H1 (cell line): ENCODE data around the gene ANKIB1. TPM values are rescaled to one million over a fixed set of nuclear protein-coding genes. Genes with fewer than 3 reads are reported as not detected.

ENCODE experiments used
- CTCF ChIA-PET: fragments of 300-600 bp; sonication (Branson Sonifier 250); formaldehyde crosslinking; loops from one replicate; lab custom pipeline; 2021; ENCODE audit not compliant: partially characterized antibody; lab: Charles Lee
- POLR2A ChIA-PET: fragments of 300-600 bp; sonication (Branson Sonifier 250); formaldehyde crosslinking; loops from one replicate; lab custom pipeline; 2021; ENCODE audit warnings: inconsistent platforms; ENCODE audit not compliant: partially characterized antibody; lab: Charles Lee
- DNase-seq, 2 experiments: peaks; one replicate each; pipeline versions ENCODE4 v3.0.0 to v3.0.0-alpha.2; 2010 to 2022; ENCODE audit warnings: low spot score in 2 of 2, low read depth in 1 of 2, mixed read lengths in 1 of 2
- FAIRE-seq: peaks from 2 replicates; lab custom pipeline; 2011; peaks lifted over from hg19 to GRCh38; lab: Jason Lieb, UNC
- H2AFZ ChIP-seq: 2 replicates; pipeline ENCODE4 v1.8.1; 2012; ENCODE audit warnings: low read length, inconsistent platforms
- H2AK5ac ChIP-seq: 2 replicates; pipeline ENCODE4 v1.6.1; 2013; ENCODE audit warnings: low read depth, low read length
- H2BK120ac ChIP-seq: replicated peaks from 2 replicates; pipeline ENCODE3; 2013; ENCODE audit warnings: low read depth, low read length, inconsistent platforms
- H2BK12ac ChIP-seq: 2 replicates; pipeline ENCODE4 v1.6.1; 2013; ENCODE audit warnings: low read depth, low read length
- H2BK15ac ChIP-seq: 2 replicates; pipeline ENCODE4 v1.6.1; 2013; ENCODE audit warnings: low read length
- H2BK20ac ChIP-seq: 2 replicates; pipeline ENCODE4 v1.6.1; 2013; ENCODE audit warnings: low read length
- H2BK5ac ChIP-seq: 2 replicates; pipeline ENCODE4 v1.6.1; 2013; ENCODE audit warnings: low read depth, low read length
- H3K14ac ChIP-seq: 2 replicates; pipeline ENCODE4 v1.6.1; 2013; ENCODE audit warnings: inconsistent platforms; ENCODE audit not compliant: insufficient read length
- H3K18ac ChIP-seq: 2 replicates; pipeline ENCODE4 v1.6.1; 2013; ENCODE audit warnings: low read length; ENCODE audit errors: extremely low read depth
- H3K23ac ChIP-seq: 2 replicates; pipeline ENCODE4 v1.6.1; 2013; ENCODE audit warnings: inconsistent platforms; ENCODE audit not compliant: insufficient read length
- H3K23me2 ChIP-seq: 2 replicates; pipeline ENCODE4 v1.6.1; 2013; ENCODE audit warnings: low read depth, low read length
- H3K27ac ChIP-seq: 2 replicates; pipeline ENCODE4 v1.6.1; 2011; ENCODE audit warnings: low read depth, low read length, inconsistent platforms
- H3K27me3 ChIP-seq, 4 experiments: replicated peaks in 1 of 4; 1 replicate in 1 of 4; 2 replicates in 3 of 4; pipeline versions ENCODE4 v1.6.1 to v1.8.1; 2011 to 2013; ENCODE audit warnings: low read length in 3 of 4, mild to moderate bottlenecking in 3 of 4, inconsistent platforms in 2 of 4, mixed read lengths in 2 of 4, moderate library complexity in 1 of 4; ENCODE audit not compliant: control insufficient read depth in 3 of 4, insufficient read depth in 3 of 4; ENCODE audit errors: extremely low read depth in 1 of 4
- H3K36me3 ChIP-seq, 4 experiments: 2 replicates each; pipeline versions ENCODE4 v1.6.1 to v1.8.1; 2011 to 2013; ENCODE audit warnings: mild to moderate bottlenecking in 4 of 4, low read length in 3 of 4, moderate library complexity in 2 of 4, control low read depth in 1 of 4, inconsistent platforms in 1 of 4; ENCODE audit not compliant: insufficient read depth in 4 of 4, control insufficient read depth in 2 of 4
- H3K4ac ChIP-seq: replicated peaks from 2 replicates; pipeline ENCODE3; 2013; ENCODE audit warnings: low read length, low read depth, mixed read lengths, inconsistent platforms; ENCODE audit not compliant: insufficient read length
- H3K4me1 ChIP-seq, 4 experiments: replicated peaks in 1 of 4; 1 replicate in 1 of 4; 2 replicates in 3 of 4; pipeline versions ENCODE4 v1.6.1 to v1.8.1; 2011 to 2013; ENCODE audit warnings: low read length in 3 of 4, inconsistent platforms in 2 of 4, mixed read lengths in 1 of 4; ENCODE audit not compliant: insufficient read depth in 4 of 4, control insufficient read depth in 3 of 4
- H3K4me2 ChIP-seq, 2 experiments: 2 replicates each; pipeline versions ENCODE4 v1.6.1 to v1.8.1; 2011 to 2013; ENCODE audit warnings: low read depth in 2 of 2, low read length in 2 of 2, control low read depth in 1 of 2, inconsistent platforms in 1 of 2, mild to moderate bottlenecking in 1 of 2; ENCODE audit not compliant: insufficient read depth in 1 of 2
- H3K4me3 ChIP-seq, 4 experiments: fragments of 200-600, 300-600 bp in 1 of 4; sonication (generic), shearing (Covaris generic), sonication (Bioruptor Twin) in 1 of 4; 2 replicates each; pipeline versions ENCODE4 v1.5.1 to v1.8.1; 2011 to 2016; ENCODE audit warnings: low read length in 4 of 4, low read depth in 3 of 4, control low read depth in 2 of 4, inconsistent platforms in 2 of 4, mild to moderate bottlenecking in 2 of 4, mixed read lengths in 1 of 4, moderate library complexity in 1 of 4; ENCODE audit not compliant: insufficient read depth in 2 of 4; ENCODE audit errors: extremely low read depth in 1 of 4
- H3K56ac ChIP-seq: replicated peaks from 2 replicates; pipeline ENCODE3; 2013; ENCODE audit warnings: low read depth, mild to moderate bottlenecking, mixed read lengths, low read length, inconsistent platforms; ENCODE audit not compliant: insufficient read length
- H3K79me1 ChIP-seq: 2 replicates; pipeline ENCODE4 v1.6.1; 2013; ENCODE audit warnings: low read depth, low read length, control low read depth
- H3K79me2 ChIP-seq, 2 experiments: 2 replicates each; pipeline versions ENCODE4 v1.6.1 to v1.8.1; 2012 to 2013; ENCODE audit warnings: low read length in 2 of 2, mild to moderate bottlenecking in 2 of 2, inconsistent platforms in 1 of 2; ENCODE audit not compliant: insufficient read depth in 2 of 2, control insufficient read depth in 1 of 2
- H3K9ac ChIP-seq, 4 experiments: replicated peaks in 1 of 4; 1 replicate in 1 of 4; 2 replicates in 3 of 4; pipeline versions ENCODE4 v1.6.1 to v1.8.1; 2011 to 2013; ENCODE audit warnings: low read depth in 3 of 4, low read length in 3 of 4, control low read depth in 2 of 4, mild to moderate bottlenecking in 2 of 4, moderate library complexity in 2 of 4, inconsistent platforms in 1 of 4; ENCODE audit errors: extremely low read depth in 1 of 4
- H3K9me3 ChIP-seq, 2 experiments: 2 replicates each; pipeline versions ENCODE4 v1.6.1 to v1.8.1; 2012 to 2013; ENCODE audit warnings: mild to moderate bottlenecking in 2 of 2, moderate library complexity in 2 of 2, control low read depth in 1 of 2, inconsistent platforms in 1 of 2, low read depth in 1 of 2, low read length in 1 of 2, mixed read lengths in 1 of 2; ENCODE audit not compliant: insufficient read depth in 2 of 2
- H4K20me1 ChIP-seq, 2 experiments: replicated peaks in 1 of 2; 2 replicates each; pipeline versions ENCODE3 to v1.8.1; 2011 to 2013; ENCODE audit warnings: inconsistent platforms in 2 of 2, low read length in 2 of 2, mild to moderate bottlenecking in 1 of 2; ENCODE audit not compliant: insufficient read depth in 2 of 2, control insufficient read depth in 1 of 2
- H4K5ac ChIP-seq: 2 replicates; pipeline ENCODE4 v1.6.1; 2013; ENCODE audit warnings: low read length, low read depth, mixed read lengths, inconsistent platforms; ENCODE audit not compliant: insufficient read length
- H4K8ac ChIP-seq: 2 replicates; pipeline ENCODE4 v1.8.0; 2013; ENCODE audit warnings: mild to moderate bottlenecking, moderate library complexity, low read length, inconsistent platforms; ENCODE audit not compliant: insufficient read depth; ENCODE audit errors: extremely low read depth
- H4K91ac ChIP-seq: replicated peaks from 2 replicates; pipeline ENCODE3; 2013; ENCODE audit warnings: low read length, mixed read lengths, inconsistent platforms; ENCODE audit not compliant: insufficient read length
- BACH1 ChIP-seq: IDR thresholded peaks from 2 replicates; pipeline ENCODE4 v1.6.1; 2012; ENCODE audit warnings: low read length, improper control_type of control experiment
- GABPA ChIP-seq: IDR thresholded peaks from 2 replicates; pipeline ENCODE4 v1.6.1; 2011; ENCODE audit warnings: mild to moderate bottlenecking, low read length, moderate library complexity, borderline replicate concordance; ENCODE audit not compliant: insufficient read depth
- MAFK ChIP-seq: IDR thresholded peaks from 2 replicates; pipeline ENCODE4 v1.6.1; 2012; ENCODE audit warnings: low read depth, mild to moderate bottlenecking, improper control_type of control experiment, low read length
- POLR2A ChIP-seq, 2 experiments: IDR thresholded peaks; 1 replicate in 1 of 2; 2 replicates in 1 of 2; pipeline ENCODE4 v1.6.1; 2011; ENCODE audit warnings: low read depth in 2 of 2, low read length in 2 of 2, mild to moderate bottlenecking in 2 of 2; ENCODE audit errors: control extremely low read depth in 1 of 2
- SIN3A ChIP-seq, 2 experiments: IDR thresholded peaks in 1 of 2; conservative IDR thresholded peaks in 1 of 2; 2 replicates each; pipeline ENCODE4 v1.6.1; 2011 to 2012; ENCODE audit warnings: low read length in 2 of 2, improper control_type of control experiment in 1 of 2, low read depth in 1 of 2, mild to moderate bottlenecking in 1 of 2
- SP1 ChIP-seq: IDR thresholded peaks from 2 replicates; pipeline ENCODE4 v1.6.1; 2011; ENCODE audit warnings: low read depth, low read length
- TAF1 ChIP-seq: IDR thresholded peaks from 2 replicates; pipeline ENCODE4 v1.6.1; 2011; ENCODE audit warnings: mild to moderate bottlenecking, low read depth, low read length
- TCF12 ChIP-seq: IDR thresholded peaks from 2 replicates; pipeline ENCODE4 v1.6.1; 2011; ENCODE audit warnings: low read depth, mild to moderate bottlenecking, low read length
- ZNF274 ChIP-seq: IDR thresholded peaks from 2 replicates; pipeline ENCODE4 v1.7.0; 2012; ENCODE audit warnings: low read length, borderline replicate concordance; ENCODE audit errors: extremely low read depth
- WGBS, 2 experiments: shearing (Covaris generic) in 1 of 2; methylation state at CpG; one replicate each; pipeline versions ENCODE4 v1.1.6 to v1.1.7; 2013 to 2015; ENCODE audit warnings: low lambda C conversion rate in 2 of 2, mixed read lengths in 2 of 2, inconsistent platforms in 1 of 2, low coverage in 1 of 2, missing lambda C conversion rate in 1 of 2; ENCODE audit not compliant: insufficient replicate concordance in 2 of 2, insufficient coverage in 1 of 2, insufficient read length in 1 of 2; ENCODE audit errors: extremely low coverage in 1 of 2, missing lambda C conversion rate in 1 of 2; 5-methylcytosine and 5-hydroxymethylcytosine counted together
- polyA plus RNA-seq, 7 experiments: library from polyadenylated mRNA; depleted of rRNA in 3 of 7; stranded (reverse) in 5 of 7; unstranded in 2 of 7; fragments of >200 nt in 5 of 7; fragments of 200-250 nt in 2 of 7; gene quantifications; 1 replicate in 5 of 7; 2 replicates in 1 of 7; 4 replicates in 1 of 7; pipeline versions ENCODE4 v1.2.1 to v1.2.3, GENCODE V29; 2011 to 2013; ENCODE audit warnings: missing spikeins in 2 of 7, mixed read lengths in 2 of 7
- total RNA-seq: library from RNA; stranded (reverse); fragmentation: NEBNext Ultra II Directional; extraction: Animal tissue kit (Norgen Biotek cat#: 25700); gene quantifications from 2 replicates; pipeline ENCODE4 v1.2.1, GENCODE V29; 2021
- TF ChIP-seq, protein P1 (sequence below): IDR thresholded peaks from 2 replicates; pipeline ENCODE4 v1.6.1; 2012; ENCODE audit warnings: inconsistent platforms
- TF ChIP-seq, protein P2 (sequence below): IDR thresholded peaks from 2 replicates; pipeline ENCODE4 v1.6.1; 2011; ENCODE audit warnings: low read depth, mild to moderate bottlenecking, low read length; ENCODE audit not compliant: insufficient read depth

Gene ANKIB1
- total and polyA plus RNA-seq, 2 of the 8 experiments (the other 6 are each of a cell fraction or from before 2014, with no cell fraction given) = 19.2 to 43.0 TPM

DNA sequence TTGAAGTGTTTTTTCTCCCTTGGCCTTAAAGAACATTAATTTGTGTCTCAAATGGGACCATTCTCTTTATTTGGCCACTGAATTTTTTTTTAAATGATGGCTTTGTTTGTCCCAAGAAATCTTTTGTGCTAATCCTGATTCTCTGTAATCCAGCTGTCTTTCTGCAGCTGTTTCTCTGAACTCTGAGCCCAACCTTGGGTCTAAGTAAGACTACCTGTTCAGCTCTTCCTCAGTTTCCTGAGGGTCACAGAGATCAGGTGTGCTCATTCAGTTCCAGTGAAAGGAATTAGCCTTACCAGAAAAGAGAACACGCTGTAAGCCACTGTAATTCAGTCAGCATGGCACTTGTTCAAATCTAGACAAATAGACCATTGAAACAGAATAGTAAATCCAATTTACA is 94.2 kb downstream of the ANKIB1 start:
- Histone ChIP-seq H2BK5ac (no peak overlapping the region), H3K18ac (no peak overlapping the region), H3K36me3 (peaks cover 0 to 5% (median 0%) of the 10 kb centered on the region in 4 experiments; a peak in 2 of 8 replicates), H3K4ac (no peak overlapping the region), H3K56ac (no peak overlapping the region), H3K79me1 (no peaks in the 10 kb centered on the region), H3K27ac (no peak overlapping the region), H3K9me3 (no peaks in the 10 kb centered on the region), H3K14ac (no peak overlapping the region), H3K27me3 (no peaks in the 10 kb centered on the region), H3K23me2 (no peaks in the 10 kb centered on the region), H3K79me2 (no peaks in the 10 kb centered on the region), H4K20me1 (no peaks in the 10 kb centered on the region), H3K23ac (no peak overlapping the region), H2BK15ac (no peak overlapping the region), H3K9ac (no peak overlapping the region; a peak in 1 of 7 replicates), H2AK5ac (no peak overlapping the region), H2AFZ (no peak overlapping the region), H2BK120ac (no peak overlapping the region), H4K8ac (no peak overlapping the region), H2BK12ac (no peak overlapping the region), H3K4me3 (no peak overlapping the region), H4K5ac (no peak overlapping the region), H2BK20ac (no peak overlapping the region), H3K4me2 (no peak overlapping the region), H4K91ac (no peak overlapping the region), H3K4me1 (no peaks in the 10 kb centered on the region)
- DNase-seq (no peak), FAIRE-seq (no peak)
- WGBS, 2 experiments = 100% methylated on average over 1 of the region's 1 CpG; no CpG with 5 or more reads in 1 of the 2 experiments
- ChIA-PET POLR2A (no interaction called here), CTCF (no interaction called here)
- no peak for TF ChIP-seq TCF12
- no peak for TF ChIP-seq BACH1
- TF ChIP-seq GABPA = no peak
- TF ChIP-seq SIN3A (conservative IDR thresholded peaks at IDR 0.05 in 1 of 2, IDR thresholded peaks at IDR 0.05 in 1 of 2; ENCODE audit: low read depth in 1 of 2, low read length in 2 of 2) = no peak
- TF ChIP-seq SP1 = no peak
- no peak for TF ChIP-seq MAFK
- no peak for TF ChIP-seq POLR2A (IDR thresholded peaks at IDR 0.05; ENCODE audit: control extremely low read depth in 1 of 2, low read depth in 2 of 2, low read length in 2 of 2)
- TF ChIP-seq, protein P1, sequence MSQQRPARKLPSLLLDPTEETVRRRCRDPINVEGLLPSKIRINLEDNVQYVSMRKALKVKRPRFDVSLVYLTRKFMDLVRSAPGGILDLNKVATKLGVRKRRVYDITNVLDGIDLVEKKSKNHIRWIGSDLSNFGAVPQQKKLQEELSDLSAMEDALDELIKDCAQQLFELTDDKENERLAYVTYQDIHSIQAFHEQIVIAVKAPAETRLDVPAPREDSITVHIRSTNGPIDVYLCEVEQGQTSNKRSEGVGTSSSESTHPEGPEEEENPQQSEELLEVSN = no peak
- TF ChIP-seq ZNF274 = no peak
- no peak for TF ChIP-seq TAF1
- TF ChIP-seq, protein P2, sequence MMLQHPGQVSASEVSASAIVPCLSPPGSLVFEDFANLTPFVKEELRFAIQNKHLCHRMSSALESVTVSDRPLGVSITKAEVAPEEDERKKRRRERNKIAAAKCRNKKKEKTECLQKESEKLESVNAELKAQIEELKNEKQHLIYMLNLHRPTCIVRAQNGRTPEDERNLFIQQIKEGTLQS = no peak
